ENCODE results near the gene TGFA. TPM values are rescaled to one million over a fixed set of nuclear protein-coding genes. Genes with fewer than 3 reads are reported as not detected.

The TGFA gene
- total RNA-seq, 1 donor from 2014 or later: not detected

DNA sequence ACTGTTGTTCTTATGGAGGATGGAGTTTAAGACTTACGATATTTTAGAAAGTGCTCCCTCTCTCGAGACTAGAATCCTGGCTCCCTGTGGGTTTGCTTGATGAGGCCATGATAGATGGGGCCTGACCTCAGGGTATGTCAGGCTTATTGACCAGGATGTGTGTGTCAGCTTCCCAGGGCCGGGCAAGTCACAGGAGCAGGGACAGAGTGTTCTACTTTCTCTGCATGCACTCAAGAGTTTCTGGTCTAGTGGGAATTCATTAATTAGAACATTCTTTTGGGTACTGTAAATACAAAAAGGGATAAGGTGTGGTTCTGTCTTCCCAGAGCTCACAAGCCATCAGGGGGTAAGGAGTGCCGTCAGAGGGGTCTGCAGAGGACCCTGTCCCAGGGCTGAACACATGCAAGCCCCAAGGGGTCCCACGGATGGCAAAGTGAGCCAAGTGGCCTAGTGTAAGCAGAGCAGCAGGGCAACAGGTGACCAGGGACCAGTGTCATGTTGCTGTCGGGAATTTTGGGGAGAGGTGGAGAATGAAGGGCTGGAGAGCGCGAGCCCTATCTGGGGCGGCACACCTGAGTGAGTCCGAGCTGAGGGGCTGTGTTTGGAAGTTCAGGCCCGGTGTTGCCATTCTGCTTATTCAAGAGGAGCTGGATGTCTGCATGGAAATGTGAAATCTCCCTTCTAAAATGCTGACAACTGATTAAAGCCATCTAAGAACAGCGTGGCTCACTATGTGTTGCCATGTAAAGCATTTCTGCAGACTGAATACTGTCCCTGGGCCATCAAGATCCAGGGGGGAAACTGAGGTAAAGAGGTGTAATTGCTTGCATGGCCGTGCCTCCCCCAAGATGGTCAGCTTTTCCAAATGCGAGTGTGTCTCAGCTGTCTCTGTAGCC lies 91.4 kb downstream of the TGFA start:
- H3K27me3 ChIP-seq: no peaks in the 10 kb centered on the region
- Mint-ChIP-seq H3K4me3 (no peak overlapping the region), H3K4me1 (peaks cover 9% of the 10 kb centered on the region), H3K27me3 (ENCODE audit: insufficient read depth, low read depth) (peaks cover 5% of the 10 kb centered on the region), H3K9me3 (peaks cover 5% of the 10 kb centered on the region), H3K27ac (peak overlapping the region; percentile 15), H3K36me3 (no peaks in the 10 kb centered on the region)
- TF ChIP-seq, protein P1, sequence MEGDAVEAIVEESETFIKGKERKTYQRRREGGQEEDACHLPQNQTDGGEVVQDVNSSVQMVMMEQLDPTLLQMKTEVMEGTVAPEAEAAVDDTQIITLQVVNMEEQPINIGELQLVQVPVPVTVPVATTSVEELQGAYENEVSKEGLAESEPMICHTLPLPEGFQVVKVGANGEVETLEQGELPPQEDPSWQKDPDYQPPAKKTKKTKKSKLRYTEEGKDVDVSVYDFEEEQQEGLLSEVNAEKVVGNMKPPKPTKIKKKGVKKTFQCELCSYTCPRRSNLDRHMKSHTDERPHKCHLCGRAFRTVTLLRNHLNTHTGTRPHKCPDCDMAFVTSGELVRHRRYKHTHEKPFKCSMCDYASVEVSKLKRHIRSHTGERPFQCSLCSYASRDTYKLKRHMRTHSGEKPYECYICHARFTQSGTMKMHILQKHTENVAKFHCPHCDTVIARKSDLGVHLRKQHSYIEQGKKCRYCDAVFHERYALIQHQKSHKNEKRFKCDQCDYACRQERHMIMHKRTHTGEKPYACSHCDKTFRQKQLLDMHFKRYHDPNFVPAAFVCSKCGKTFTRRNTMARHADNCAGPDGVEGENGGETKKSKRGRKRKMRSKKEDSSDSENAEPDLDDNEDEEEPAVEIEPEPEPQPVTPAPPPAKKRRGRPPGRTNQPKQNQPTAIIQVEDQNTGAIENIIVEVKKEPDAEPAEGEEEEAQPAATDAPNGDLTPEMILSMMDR (IDR thresholded peaks at IDR 0.05): no peak
- no peak for TF ChIP-seq EZH2 (IDR thresholded peaks at IDR 0.05)
- peaks cover 19% of the 10 kb centered on the region for H3K4me1 ChIP-seq
- no peak overlapping the region for H3K9ac ChIP-seq
- no peak for DNase-seq (ENCODE audit: low spot score)
- H3F3A ChIP-seq (ENCODE audit: low read depth): peaks cover 11% of the 10 kb centered on the region
- no peaks in the 10 kb centered on the region for H4K20me1 ChIP-seq (ENCODE audit: low read depth)
- H3K36me3 ChIP-seq: no peaks in the 10 kb centered on the region
- H3K27ac ChIP-seq: no peak overlapping the region
- no peaks in the 10 kb centered on the region for H3K79me2 ChIP-seq (ENCODE audit: low read depth)
- no peak overlapping the region for H3K4me3 ChIP-seq
- H3K9me3 ChIP-seq (ENCODE audit: low read depth): no peaks in the 10 kb centered on the region
- H3K4me2 ChIP-seq: no peak overlapping the region
- no peak overlapping the region for H2AFZ ChIP-seq (replicated peaks)

DNA sequence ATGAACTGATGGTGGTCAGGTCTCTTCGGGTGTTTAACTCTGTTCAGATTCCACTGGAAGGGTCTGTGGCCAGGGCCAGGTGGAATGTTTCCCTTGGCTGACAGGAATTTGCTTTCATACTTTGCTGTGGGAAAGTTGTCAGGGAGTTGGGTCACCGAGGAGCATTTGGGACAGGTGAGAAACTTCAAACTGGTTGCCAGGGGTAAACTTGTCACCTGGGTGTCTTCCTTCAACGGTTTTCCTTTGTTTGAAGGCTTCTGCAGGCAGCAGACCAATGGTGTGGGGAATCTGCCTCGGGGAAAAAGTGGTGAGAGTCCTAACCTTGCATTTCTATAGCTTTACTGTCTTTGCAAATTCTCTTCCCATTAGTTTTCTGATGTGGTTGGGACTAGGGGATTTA lies 92.2 kb downstream of the TGFA start:
- no peak for TF ChIP-seq EZH2phosphoT487 (IDR thresholded peaks at IDR 0.05)
- TF ChIP-seq EZH2 (IDR thresholded peaks at IDR 0.05): no peak
- TF ChIP-seq, protein P1 (IDR thresholded peaks at IDR 0.05): no peak
- H3K9me3 ChIP-seq (ENCODE audit: low read depth): no peaks in the 10 kb centered on the region
- no peaks in the 10 kb centered on the region for H3K79me2 ChIP-seq (ENCODE audit: low read depth)
- H3K36me3 Mint-ChIP-seq: no peaks in the 10 kb centered on the region
- H3K9ac ChIP-seq: no peak overlapping the region
- peaks cover 6% of the 10 kb centered on the region for H3K27me3 Mint-ChIP-seq (ENCODE audit: insufficient read depth, low read depth)
- no peak overlapping the region for H3K4me3 Mint-ChIP-seq
- H4K20me1 ChIP-seq (ENCODE audit: low read depth): no peaks in the 10 kb centered on the region
- peaks cover 26% of the 10 kb centered on the region for H3K4me1 ChIP-seq
- no peak overlapping the region for H3K27ac ChIP-seq
- no peak overlapping the region for H3K4me3 ChIP-seq
- H3K9me3 Mint-ChIP-seq: peaks cover 5% of the 10 kb centered on the region
- H3K27ac Mint-ChIP-seq: no peak overlapping the region
- H3K4me1 Mint-ChIP-seq: peaks cover 9% of the 10 kb centered on the region
- no peak for DNase-seq (ENCODE audit: low spot score)
- H3K27me3 ChIP-seq: no peaks in the 10 kb centered on the region
- no peak overlapping the region for H3K4me2 ChIP-seq
- no peak overlapping the region for H2AFZ ChIP-seq (replicated peaks)
- H3F3A ChIP-seq (ENCODE audit: low read depth): peaks cover 11% of the 10 kb centered on the region
- H3K36me3 ChIP-seq: no peaks in the 10 kb centered on the region

DNA sequence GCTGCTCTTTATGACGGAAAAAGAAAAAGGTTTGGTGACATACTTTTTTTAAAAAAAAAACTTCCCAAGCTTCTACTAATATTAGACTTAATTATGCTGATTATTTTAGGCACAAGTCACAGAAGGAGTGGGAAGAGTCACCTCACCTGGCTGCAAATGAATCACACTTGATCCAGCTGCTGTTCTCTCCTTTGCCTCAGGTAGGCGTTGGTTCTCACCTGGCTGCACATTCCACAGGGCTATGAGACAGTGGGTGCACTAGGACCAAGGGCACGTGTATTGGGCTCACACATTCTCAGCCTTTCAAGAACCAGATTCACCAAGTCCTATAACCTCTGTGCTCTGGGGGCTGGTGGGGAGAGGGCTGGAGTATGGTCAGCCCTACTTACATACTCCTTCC lies 93.3 kb downstream of the TGFA start:
- no peak for DNase-seq (ENCODE audit: low spot score)
- Histone ChIP-seq H3K9me3 (ENCODE audit: low read depth) (no peaks in the 10 kb centered on the region), H3F3A (ENCODE audit: low read depth) (peaks cover 11% of the 10 kb centered on the region), H3K9ac (no peak overlapping the region), H4K20me1 (ENCODE audit: low read depth) (no peaks in the 10 kb centered on the region), H3K4me3 (no peak overlapping the region), H3K36me3 (no peaks in the 10 kb centered on the region), H3K27ac (no peak overlapping the region), H3K27me3 (no peaks in the 10 kb centered on the region), H3K4me1 (peaks cover 26% of the 10 kb centered on the region), H2AFZ (replicated peaks) (no peak overlapping the region), H3K79me2 (ENCODE audit: low read depth) (no peaks in the 10 kb centered on the region), H3K4me2 (no peak overlapping the region)
- Mint-ChIP-seq H3K4me1 (peaks cover 9% of the 10 kb centered on the region), H3K9me3 (peaks cover 5% of the 10 kb centered on the region), H3K27me3 (ENCODE audit: insufficient read depth, low read depth) (peaks cover 7% of the 10 kb centered on the region), H3K4me3 (no peak overlapping the region), H3K27ac (no peak overlapping the region), H3K36me3 (no peaks in the 10 kb centered on the region)
- TF ChIP-seq EZH2 (IDR thresholded peaks at IDR 0.05) (no peak), EZH2phosphoT487 (IDR thresholded peaks at IDR 0.05) (no peak)
- TF ChIP-seq, protein P1 (IDR thresholded peaks at IDR 0.05): no peak
